Mucosa of rectum (tissue), 2 donors: Measurements from ENCODE around the gene ECI1.

Experiments
- H3K27ac ChIP-seq, 2 donors: one replicate each; pipeline ENCODE4 v1.7.0; 2013; ENCODE audit warnings: inconsistent platforms in 2 of 2, low read depth in 2 of 2, low read length in 2 of 2
- H3K27me3 ChIP-seq, 2 donors: one replicate each; pipeline ENCODE4 v1.7.0; 2013; ENCODE audit warnings: low read length in 2 of 2; ENCODE audit not compliant: control insufficient read depth in 2 of 2, insufficient read depth in 2 of 2
- H3K36me3 ChIP-seq, 2 donors: one replicate each; pipeline ENCODE4 v1.7.0; 2013; ENCODE audit warnings: low read length in 2 of 2; ENCODE audit not compliant: control insufficient read depth in 2 of 2, insufficient read depth in 2 of 2
- H3K4me1 ChIP-seq, 2 donors: one replicate each; pipeline ENCODE4 v1.7.0; 2013; ENCODE audit warnings: low read length in 2 of 2, mild to moderate bottlenecking in 1 of 2; ENCODE audit not compliant: control insufficient read depth in 2 of 2, insufficient read depth in 2 of 2
- H3K4me3 ChIP-seq, 2 donors: one replicate each; pipeline ENCODE4 v1.7.0; 2013; ENCODE audit warnings: low read length in 2 of 2
- H3K9ac ChIP-seq, 2 donors: one replicate each; pipeline ENCODE4 v1.7.0; 2013; ENCODE audit warnings: low read length in 2 of 2, low read depth in 1 of 2, mild to moderate bottlenecking in 1 of 2
- H3K9me3 ChIP-seq, 2 donors: one replicate each; pipeline ENCODE4 v1.7.0; 2013; ENCODE audit warnings: low read length in 2 of 2; ENCODE audit not compliant: control insufficient read depth in 2 of 2
- donor health status: healthy.
- donor health status: Normal muscosa, but diverticular disease.

The ECI1 gene

GRCh38 chr16:2210386-2211365 lies 40.7 kb downstream of the ECI1 start, which contains the start of gene BRICD5:
BRICD5 (minus strand) TSS chr16:2210863; CDS start chr16:2210833, 30 bp downstream.
- H3K9ac ChIP-seq = no peak within 1 kb of the TSS
- peaks cover 11 to 19% of the 10 kb centered on the region in 2 donors for H3K36me3 ChIP-seq
- H3K4me3 ChIP-seq = no peak within 1 kb of the TSS
- H3K4me1 ChIP-seq = peaks cover 25 to 31% of the 10 kb centered on the region in 2 donors
- no peaks in the 10 kb centered on the region for H3K27me3 ChIP-seq
- no peaks in the 10 kb centered on the region for H3K9me3 ChIP-seq
- H3K27ac ChIP-seq = no peak within 1 kb of the TSS

- Histone ChIP-seq H3K9me3 (no peaks in the 10 kb centered on the region), H3K36me3 (peaks cover 11 to 19% of the 10 kb centered on the region in 2 donors), H3K4me1 (peaks cover 26 to 29% of the 10 kb centered on the region in 2 donors), H3K4me3 (no peak overlapping the region), H3K27me3 (no peaks in the 10 kb centered on the region), H3K27ac (no peak overlapping the region), H3K9ac (no peak overlapping the region)
Observed at GRCh38 chr16:2210009-2210332, 41.4 kb downstream of the ECI1 start.

GRCh38 chr16:2209258-2210008 lies 42.0 kb downstream of the ECI1 start:
- H3K9me3 ChIP-seq = no peaks in the 10 kb centered on the region
- peaks cover 11 to 19% of the 10 kb centered on the region in 2 donors for H3K36me3 ChIP-seq
- H3K9ac ChIP-seq = no peak overlapping the region
- H3K27me3 ChIP-seq = no peaks in the 10 kb centered on the region
- H3K4me1 ChIP-seq = peaks cover 31 to 32% of the 10 kb centered on the region in 2 donors
- no peak overlapping the region for H3K4me3 ChIP-seq
- no peak overlapping the region for H3K27ac ChIP-seq

GRCh38 chr16:2208772-2209171 lies 42.6 kb downstream of the ECI1 start:
- Histone ChIP-seq H3K36me3 (peaks cover 11 to 19% of the 10 kb centered on the region in 2 donors), H3K27me3 (no peaks in the 10 kb centered on the region), H3K9ac (no peak overlapping the region), H3K4me3 (no peak overlapping the region), H3K27ac (no peak overlapping the region), H3K9me3 (no peaks in the 10 kb centered on the region), H3K4me1 (peaks cover 31% of the 10 kb centered on the region in 2 donors)

- Histone ChIP-seq H3K4me1 (peaks cover 26% of the 10 kb centered on the region in 2 donors), H3K27me3 (no peaks in the 10 kb centered on the region), H3K36me3 (peaks cover 11 to 19% of the 10 kb centered on the region in 2 donors), H3K9ac (no peak overlapping the region), H3K4me3 (no peak overlapping the region), H3K9me3 (no peaks in the 10 kb centered on the region), H3K27ac (no peak overlapping the region)
Observed at GRCh38 chr16:2208308-2208707, 43.1 kb downstream of the ECI1 start.

- Histone ChIP-seq H3K9ac (no peak overlapping the region), H3K4me3 (no peak overlapping the region), H3K36me3 (peaks cover 11 to 19% of the 10 kb centered on the region in 2 donors)
Observed at GRCh38 chr16:2207872-2208271, 43.5 kb downstream of the ECI1 start.

GRCh38 chr16:2206780-2207433 lies 44.5 kb downstream of the ECI1 start:
- Histone ChIP-seq H3K4me3 (no peak overlapping the region), H3K9me3 (no peaks in the 10 kb centered on the region), H3K9ac (no peak overlapping the region), H3K27me3 (no peaks in the 10 kb centered on the region), H3K27ac (no peak overlapping the region), H3K4me1 (peaks cover 13% of the 10 kb centered on the region in 2 donors), H3K36me3 (peaks cover 11 to 17% of the 10 kb centered on the region in 2 donors)

More at GRCh38 chr16:2207872-2208271, 43.5 kb downstream of the ECI1 start:
- Histone ChIP-seq H3K9me3 (no peaks in the 10 kb centered on the region), H3K27me3 (no peaks in the 10 kb centered on the region), H3K27ac (no peak overlapping the region), H3K4me1 (peaks cover 22% of the 10 kb centered on the region in 2 donors)

- H3K27ac ChIP-seq = no peak overlapping the region
- peaks cover 12 to 13% of the 10 kb centered on the region in 2 donors for H3K4me1 ChIP-seq
Observed at GRCh38 chr16:2206420-2206779, 45.0 kb downstream of the ECI1 start.

GRCh38 chr16:2205967-2206313 lies 45.4 kb downstream of the ECI1 start:
- Histone ChIP-seq H3K27ac (peak overlapping the region; percentile 95 to 97), H3K27me3 (no peaks in the 10 kb centered on the region), H3K9ac (peak overlapping the region; percentile 87 to 97)

More at GRCh38 chr16:2206420-2206779, 45.0 kb downstream of the ECI1 start:
- Histone ChIP-seq H3K9ac (peak overlapping the region in 1 of 2 donors; percentile 97), H3K4me3 (peak overlapping the region; percentile 90 to 100), H3K9me3 (no peaks in the 10 kb centered on the region), H3K36me3 (peaks cover 11 to 17% of the 10 kb centered on the region in 2 donors), H3K27me3 (no peaks in the 10 kb centered on the region)

More at GRCh38 chr16:2205967-2206313, 45.4 kb downstream of the ECI1 start:
- Histone ChIP-seq H3K36me3 (peaks cover 11 to 17% of the 10 kb centered on the region in 2 donors), H3K4me3 (peak overlapping the region; percentile 90 to 100), H3K9me3 (no peaks in the 10 kb centered on the region), H3K4me1 (peaks cover 12 to 13% of the 10 kb centered on the region in 2 donors)
